ENCODE results near the gene INPP5K.
"Not testable (repeated sequence)": the region's sequence is repeated elsewhere in the genome, so short reads cannot be mapped to it uniquely, and the experiment has no call there.

Gene INPP5K

DNA sequence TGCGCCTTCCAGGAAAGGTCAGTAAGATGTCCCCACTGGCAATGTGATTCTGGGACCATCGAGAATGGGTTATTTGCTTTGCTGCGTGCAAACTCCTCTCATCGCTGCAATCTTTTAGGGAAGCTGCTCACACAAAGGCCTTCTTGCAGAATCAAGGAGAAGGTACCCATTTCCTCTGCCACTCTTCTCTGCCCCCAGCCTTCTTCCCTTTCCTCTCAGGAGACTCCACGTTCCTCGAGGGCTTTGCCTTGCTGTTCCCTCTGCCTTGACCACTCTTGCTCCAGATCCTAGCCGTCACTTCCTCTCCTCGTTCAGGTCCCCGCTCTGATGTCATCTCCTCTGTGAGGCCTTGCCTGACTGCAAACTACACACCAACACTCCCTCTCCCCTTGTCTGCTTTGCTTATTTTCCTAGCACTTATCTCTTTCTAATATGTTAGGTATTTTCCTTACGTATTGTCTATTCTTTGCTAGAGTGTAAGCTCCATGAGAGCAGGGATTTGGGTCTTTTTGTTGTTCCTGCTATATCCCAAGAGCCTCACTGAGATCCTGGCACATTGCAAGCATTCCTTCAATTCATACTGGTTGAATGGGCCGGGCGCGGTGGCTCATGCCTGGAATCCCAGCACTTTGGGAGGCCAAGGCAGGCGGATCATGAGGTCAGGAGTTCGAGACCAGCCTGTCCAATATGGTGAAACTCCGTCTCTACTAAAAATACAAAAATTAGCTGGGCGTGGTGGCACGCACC is 55.0 kb downstream of the INPP5K start:
- no peak for DNase-seq

DNA sequence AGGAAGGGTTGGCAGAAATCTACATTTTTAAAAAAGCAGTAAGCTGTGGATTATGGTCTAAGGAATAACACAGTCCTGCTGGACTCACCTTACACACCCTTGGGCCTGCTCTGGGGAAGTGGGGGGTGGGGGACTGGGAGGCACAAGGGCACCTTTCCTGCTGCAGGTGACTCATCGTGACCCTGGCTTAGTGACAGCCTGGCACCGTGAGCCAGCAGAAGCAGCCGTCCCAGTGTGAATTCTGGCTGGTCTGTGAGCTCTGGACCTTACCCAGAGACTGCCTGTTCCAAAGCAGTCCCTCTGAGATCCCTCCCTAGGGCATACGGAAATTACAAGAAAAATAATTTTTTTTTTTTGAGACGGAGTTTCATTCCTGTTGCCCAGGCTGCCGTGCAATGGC is 56.2 kb downstream of the INPP5K start:
- no peak for DNase-seq

DNA sequence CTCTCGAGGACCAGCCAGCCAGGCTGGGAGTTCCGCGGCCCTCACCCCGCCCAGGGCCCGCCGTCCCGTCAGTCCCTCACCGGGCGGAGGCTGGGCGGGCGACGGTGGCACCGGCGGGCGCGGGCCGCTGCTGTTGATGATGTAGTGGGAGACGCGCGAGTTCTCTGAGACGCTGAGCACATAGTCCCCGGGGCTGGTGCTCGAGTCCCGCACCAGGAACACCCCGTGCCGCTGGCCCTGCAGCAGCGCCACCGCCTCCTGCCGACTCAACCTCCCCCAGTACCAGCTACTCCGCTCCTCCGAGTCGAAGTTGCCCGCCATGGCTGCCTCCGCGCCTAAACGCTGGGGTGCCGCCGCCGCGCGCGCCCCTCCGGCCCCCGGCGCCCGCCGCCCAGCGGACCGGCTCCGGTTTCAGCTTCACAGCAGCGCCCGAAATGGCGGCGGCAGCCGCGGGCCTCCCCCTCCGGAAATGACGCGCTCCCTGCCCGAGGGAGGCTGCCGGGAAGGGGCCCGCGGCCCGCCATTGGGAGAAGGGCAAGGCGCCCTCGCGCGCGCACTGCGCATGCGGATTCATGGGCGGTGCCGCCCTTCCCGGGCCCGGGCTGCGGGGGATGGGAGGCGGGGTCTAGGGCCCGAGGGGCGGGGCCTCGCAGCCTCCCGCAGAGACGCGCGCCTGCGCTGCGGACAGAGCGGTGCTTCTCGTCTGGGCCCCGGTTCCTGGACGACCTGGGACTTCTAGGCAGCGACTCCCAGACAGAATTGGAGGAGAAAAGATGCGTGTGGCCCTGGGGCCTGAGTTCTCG is 60.4 kb downstream of the INPP5K start, which contains the start of gene CRK:
Gene CRK, minus strand, starts transcription at position 436 of the 803 bp plus-strand sequence. Its CDS starts 115 bp downstream, at position 321.
- DNase-seq = peak; percentile 98

DNA sequence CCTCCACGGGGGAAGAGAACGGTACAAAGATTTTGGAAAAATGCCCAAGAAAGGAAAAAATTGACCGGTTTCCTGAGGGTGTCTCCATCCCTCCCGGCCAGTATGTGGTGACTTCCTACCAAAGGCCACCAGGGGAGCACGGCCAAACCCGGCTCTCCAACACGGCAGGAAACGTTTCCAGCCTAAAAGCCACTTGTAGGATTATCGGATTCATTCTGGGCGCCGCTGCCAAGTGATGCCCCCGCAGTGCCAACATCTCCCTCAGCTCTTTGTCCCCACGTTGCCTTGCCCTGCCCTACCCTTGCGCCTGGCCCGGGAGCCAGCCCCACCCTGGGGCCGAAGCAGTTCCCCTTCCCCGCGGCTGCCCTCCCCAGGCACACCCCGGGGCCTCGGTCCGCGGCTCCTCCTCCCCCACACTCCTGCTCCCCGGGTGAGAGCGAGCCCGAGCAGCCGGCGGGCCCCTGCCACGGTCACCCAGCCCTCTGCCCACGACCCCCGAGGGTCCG is 61.1 kb downstream of the INPP5K start:
- peak; percentile 62 for DNase-seq

DNA sequence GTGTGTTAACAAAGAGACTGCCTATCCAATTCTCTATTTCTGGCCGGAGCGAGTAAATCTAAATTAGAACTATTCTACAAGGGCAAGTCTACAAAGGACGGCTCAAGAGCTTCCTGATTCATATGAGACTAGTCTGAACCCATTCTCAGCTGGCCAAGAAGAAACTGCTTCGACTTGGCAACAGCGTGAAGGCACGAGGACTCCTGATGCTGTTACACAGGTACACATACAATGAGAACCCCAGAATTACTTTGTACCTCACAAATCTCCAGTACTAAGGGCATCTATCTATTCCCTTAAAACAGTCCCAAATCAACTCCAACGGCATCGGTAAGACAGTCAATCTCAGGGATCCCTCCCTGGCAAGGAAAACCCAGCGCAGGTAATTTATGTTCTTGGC is 61.9 kb downstream of the INPP5K start:
- DNase-seq = no peak

DNA sequence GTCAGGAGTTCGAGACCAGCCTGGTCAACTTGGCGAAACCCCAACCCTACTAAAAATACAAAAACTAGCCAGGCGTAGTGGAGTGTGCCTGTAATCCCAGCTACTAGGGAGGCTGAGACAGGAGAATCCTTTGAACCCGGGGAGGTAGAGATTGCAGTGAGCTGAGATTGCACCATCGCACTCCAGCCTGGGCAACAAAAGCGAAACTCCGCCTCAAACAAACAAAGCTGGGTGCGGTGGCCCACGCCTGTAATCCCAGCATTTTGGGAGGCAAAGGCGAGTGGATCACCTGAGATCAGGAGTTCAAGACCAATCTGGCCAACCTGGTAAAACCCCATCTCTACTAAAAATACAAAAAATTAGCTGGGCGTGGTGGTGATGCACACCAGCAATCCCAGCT is 62.7 kb downstream of the INPP5K start:
- DNase-seq = not testable (repeated sequence)

DNA sequence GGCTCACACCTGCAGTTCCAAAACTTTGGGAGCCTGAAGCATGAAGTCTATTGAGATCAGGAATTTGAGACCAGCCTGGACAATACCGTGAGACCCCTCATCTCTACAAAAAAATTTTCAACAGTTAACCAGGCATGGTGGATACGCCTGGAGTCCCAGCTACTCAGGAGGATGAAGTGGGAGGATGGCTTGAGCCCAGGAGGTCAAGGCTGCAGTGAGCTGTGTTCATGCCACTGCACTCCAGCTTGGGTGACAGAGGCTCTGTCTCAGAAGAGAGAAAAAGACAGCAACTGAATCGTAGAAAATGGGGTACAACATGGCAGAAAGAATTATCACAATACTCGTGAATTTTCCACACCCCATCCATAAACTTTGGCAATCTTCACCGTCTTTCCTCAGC is 63.6 kb downstream of the INPP5K start:
- DNase-seq = no peak

DNA sequence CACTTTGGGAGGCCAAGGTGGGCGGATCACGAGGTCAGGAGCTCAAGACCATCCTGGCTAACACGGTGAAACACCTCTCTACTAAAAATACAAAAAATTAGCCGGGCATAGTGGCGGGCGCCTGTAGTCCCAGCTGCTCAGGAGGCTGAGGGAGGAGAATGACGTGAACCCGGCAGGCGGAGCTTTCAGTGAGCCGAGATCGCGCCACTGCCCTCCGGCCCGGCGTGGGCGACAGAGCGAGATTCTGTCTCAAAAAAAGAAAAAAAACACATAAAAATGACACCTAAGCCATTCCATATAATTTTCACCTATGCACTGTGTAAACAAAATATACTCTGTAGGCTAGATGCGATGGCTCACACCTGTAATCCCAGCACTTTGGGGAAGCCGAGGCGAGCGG is 66.2 kb downstream of the INPP5K start:
- not testable (repeated sequence) for DNase-seq

DNA sequence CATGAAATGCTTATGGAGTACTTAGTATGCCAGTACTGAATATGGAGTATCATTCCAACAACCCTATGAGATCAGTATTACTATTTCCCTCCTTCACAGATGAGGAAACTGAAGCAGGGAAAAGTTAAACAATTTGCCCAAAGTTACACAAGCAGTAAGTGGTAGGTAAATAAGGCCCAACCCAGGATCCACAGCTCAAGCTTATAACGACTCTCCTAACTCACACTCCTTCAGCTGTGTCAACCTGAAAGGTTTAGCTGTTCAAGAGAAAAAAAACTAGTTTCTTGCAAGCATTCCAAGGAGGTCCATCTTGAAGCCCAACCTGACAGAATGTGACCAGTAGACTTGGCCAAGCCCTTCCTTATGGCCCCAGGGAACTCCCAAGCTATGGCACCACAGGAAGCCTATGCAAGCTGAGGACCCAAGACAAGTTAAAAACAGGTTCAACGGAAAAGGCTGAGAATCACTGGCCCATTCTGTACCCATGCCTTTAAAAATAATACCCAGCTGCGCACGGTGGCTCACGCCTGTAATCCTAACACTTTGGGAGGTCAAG is 66.9 kb downstream of the INPP5K start:
- no peak for DNase-seq

DNA sequence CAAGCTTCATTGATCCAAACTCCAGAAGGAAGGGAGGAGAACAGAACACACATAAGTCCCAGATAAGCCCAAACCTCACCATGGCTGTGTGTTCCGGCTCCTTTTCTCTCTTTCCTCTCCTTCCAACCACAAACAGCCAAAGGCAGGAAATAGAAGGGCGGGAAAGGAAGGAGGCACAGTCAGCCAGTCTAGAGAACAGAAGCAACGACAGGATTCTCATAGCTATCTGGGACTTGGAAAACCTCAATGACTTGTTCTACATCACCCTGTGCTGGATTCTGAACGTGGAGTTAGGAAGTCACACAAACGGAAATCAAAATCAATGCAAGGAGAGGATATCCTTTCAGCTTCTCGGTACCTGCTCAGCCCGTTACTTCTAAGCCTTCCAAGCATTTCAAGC is 69.4 kb downstream of the INPP5K start:
- DNase-seq = no peak

DNA sequence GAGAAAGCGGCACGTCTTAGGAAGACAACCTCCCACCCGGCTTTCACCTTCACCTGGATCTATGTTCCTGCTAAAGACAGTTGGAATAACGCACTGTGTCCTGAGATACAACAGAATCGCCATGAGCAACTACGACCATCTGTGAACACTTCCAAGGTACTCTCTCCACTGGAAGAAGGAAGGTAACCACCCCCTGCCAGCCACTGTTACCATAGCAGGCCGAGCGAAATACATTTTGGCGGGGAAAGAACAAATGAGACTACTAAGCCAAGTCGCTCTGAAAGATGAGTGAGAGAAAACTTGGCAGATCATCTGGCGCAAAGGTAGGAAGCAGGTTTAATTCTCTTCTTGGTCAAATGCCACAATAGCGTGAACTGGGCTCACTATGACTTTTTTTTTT is 70.2 kb downstream of the INPP5K start:
- no peak for DNase-seq

DNA sequence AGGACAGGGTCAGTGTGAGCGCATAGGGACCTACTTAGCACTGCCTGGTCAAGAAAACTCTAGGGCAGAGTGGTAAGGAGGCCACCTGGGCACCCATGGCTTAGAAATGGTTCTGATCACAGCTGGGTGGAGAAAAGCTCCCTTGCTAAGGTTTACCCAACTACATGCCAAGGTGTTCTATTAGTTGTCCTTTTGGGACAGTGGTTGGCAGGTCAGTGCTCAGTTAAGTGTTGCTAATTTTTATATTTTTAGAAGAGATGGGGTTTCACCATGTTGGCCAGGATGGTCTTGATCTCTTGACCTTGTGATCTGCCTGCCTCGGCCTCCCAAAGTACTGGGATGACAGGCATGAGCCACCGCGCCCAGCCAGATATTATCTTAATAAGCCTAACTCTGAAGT is 70.7 kb downstream of the INPP5K start:
- DNase-seq = not testable (repeated sequence)

Measured in stimulated activated CD4-positive, alpha-beta T cell treated with anti-CD3 and anti-CD28 coated beads, Interleukin-15, amount 100 ng/mL, for 24 hours (primary cell).